Measurements from ENCODE around the gene TOM1L1.
"Not testable (repeated sequence)": the region's sequence is repeated elsewhere in the genome, so short reads cannot be mapped to it uniquely, and the experiment has no call there.

TOM1L1 gene, protein sequence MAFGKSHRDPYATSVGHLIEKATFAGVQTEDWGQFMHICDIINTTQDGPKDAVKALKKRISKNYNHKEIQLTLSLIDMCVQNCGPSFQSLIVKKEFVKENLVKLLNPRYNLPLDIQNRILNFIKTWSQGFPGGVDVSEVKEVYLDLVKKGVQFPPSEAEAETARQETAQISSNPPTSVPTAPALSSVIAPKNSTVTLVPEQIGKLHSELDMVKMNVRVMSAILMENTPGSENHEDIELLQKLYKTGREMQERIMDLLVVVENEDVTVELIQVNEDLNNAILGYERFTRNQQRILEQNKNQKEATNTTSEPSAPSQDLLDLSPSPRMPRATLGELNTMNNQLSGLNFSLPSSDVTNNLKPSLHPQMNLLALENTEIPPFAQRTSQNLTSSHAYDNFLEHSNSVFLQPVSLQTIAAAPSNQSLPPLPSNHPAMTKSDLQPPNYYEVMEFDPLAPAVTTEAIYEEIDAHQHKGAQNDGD

DNA sequence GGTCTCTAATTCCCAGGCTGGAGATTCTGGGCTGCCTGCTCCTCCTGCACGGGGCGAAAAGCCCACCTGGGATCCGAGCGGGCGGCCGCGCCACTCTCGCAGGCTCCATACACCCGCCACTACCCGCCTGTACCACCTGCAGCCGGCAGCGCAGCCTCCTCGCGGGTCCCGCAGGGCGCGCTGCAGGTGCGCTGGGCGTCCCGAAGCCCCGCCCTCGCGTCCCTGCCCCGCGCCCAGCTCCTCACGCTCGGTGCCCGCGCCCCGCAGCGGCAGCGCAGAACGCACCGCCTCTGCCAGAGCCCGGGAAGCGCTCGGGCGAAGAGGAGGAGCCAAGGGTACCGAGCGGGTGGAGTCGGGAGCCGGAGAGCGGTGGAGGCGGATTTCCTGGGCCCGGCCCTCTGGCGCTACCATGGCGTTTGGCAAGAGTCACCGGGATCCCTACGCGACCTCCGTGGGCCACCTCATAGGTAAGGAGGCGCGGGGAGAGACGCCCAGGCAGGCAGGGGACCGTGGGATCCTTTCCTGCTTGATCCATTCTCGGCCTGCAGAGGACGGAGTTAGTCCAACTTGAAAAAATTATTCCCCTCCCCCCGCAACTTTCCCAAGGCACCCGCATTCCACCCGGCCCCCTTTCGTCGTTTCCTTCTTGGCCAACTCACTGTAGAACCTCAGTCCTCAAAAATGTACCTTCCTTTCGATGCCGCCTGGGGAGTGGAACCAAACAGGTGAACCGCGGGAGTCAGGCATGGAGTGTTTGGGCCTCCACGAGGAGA, at the start of gene TOM1L1:
TSS of gene TOM1L1 (plus strand) at position 396 of the 773 bp plus-strand sequence. CDS start at position 410, 14 bp downstream.
- DNase-seq: peak; percentile 23

DNA sequence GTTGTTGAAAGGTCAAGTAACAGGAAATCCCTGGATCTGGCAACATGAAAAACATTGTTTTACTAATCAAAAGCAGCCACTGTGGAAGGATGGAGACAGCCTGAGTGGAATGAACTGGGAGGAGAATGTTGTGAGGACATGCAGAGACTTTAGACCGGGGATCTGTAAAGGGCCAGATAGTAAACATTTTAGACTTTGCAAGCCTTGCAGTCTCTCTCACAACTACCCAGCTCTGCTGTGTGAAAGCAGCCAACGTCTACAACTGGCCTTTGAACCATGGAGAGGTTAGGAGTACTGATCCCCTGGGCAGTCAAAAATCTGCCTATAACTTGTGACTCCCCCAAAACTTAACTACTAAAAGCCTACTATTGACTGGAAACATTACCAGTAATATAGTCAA, 41.5 kb upstream of the TOM1L1 start:
- DNase-seq: no peak

DNA sequence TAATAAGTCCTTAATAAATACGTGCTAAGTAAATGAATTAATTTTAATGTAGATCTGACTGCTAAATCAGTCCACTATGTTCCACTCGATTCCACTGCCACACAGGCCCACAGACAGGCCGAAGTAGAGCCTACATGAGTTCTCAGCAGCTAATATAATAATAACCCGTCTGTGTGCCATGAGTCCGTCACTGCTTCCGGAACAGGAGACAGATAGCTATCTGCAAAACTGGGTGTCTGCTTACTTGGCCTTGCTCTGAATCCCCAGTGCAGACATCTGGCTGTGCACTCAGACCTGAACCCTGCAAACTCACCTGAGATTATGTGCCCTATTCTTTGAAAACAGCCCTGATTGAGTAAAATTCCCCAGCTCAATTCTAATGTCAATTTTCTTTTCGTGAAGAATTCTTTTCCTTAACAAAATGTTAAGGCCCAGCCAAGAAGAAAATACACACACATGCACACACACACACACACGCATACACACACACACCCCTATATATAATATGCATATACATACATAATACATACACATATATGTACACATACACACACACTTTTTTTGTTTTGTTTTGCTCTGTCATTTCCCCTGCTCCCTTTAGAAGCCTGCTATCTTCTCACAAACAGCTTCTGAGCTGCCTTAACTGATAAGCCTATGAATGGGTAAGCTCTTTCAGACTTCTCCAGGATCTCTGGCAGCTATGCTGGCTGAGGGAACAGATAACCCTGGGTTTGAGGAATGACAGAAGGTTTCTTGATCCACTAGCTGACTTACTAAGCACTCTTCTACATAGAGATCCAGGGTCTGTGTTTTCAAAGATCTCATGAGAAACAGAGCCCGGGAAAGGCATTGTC, 39.8 kb upstream of the TOM1L1 start:
- DNase-seq: no peak

DNA sequence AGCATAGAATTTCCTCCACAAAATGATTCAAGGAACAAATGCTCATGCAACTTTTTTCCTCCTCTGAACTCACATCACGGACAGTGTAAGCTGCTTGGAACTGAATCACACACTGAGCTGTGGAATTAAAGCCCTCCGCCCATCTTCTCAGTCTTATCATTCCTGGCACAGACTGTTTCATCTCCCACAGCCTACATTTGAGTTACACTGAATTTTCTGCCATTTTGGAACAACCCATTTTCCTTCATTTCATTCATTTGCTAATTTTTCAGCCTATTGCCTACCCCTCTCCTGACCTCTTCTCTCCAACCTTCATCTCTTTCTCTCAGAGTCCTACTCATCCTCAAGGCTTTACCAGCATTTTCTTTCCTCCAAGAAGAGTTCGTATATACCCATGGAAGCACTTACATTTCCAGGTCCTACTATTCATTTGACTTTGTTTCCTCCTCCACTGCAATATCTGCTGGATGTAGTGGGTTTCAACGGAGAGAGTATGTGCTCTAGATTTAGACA, 39.1 kb upstream of the TOM1L1 start:
- no peak for DNase-seq

DNA sequence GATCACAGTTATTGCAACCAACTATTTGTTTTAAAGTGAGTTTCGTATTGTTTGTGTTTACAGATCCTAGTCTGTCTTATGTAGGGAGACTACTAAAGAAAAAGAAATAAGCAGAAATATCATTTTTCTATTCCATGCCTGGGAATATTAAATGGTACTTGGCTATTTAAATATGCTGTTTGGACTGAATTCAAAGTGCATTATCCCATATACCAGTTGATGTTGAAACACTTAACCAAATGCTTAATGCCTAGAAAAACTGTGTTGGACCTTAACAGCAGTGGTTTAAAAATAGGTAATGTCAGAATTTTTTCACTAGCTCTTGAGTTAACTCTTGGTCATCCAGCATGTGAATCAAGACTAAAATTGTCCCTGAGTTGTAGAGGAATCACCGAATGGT, 37.5 kb upstream of the TOM1L1 start:
- no peak for DNase-seq

DNA sequence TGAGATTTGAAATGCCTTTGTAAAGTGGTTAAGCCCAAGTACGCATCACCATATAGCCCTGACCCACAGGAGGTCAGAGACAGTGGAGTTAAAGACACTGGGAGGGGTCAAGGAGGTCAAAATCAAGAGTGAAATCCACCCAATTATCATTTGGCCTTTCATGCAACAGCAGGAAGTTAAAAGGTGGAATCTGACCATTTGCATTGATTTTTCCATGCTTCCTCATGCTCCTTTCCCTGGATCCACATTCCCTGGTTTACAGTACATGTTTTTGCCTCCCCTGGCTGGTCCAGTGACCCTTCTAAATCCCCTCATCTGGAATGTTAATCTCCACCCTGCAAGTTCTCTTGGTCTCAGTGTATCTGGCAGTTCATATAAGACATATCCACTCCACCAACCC, 36.6 kb upstream of the TOM1L1 start:
- DNase-seq: no peak

DNA sequence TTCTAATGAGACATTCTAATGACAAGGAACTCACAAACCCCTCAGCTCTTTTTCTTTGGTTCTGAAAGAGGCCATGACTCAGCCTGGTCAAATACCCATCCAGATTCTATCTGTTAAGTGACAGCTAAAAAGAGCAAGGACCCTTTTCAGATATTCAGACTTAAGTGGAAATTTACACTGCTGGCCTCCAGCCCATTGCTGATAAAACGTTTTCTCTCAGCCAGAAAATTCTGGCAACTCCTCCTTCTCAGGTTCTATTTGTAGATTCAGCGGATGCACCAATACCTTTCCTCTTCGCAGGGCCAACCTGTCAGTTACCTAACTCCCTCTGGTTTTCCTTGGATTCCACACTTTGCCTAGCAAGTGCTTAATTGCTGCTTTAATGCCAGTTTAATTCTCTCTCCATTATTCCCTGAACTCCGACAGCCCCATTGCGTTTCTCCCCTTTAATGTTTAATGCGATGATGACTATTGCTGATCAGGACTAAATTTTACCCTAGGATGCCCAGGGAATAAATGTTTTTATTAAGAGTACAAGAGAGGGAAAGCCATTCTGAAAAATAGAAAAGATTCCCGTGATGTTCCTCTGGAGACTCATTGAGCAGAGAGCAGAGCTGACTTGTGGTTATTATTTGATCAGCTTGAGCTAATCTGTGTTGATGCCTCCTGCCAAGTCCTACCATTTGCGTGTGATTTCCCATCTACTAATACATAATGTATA, 35.9 kb upstream of the TOM1L1 start:
- no peak for DNase-seq

DNA sequence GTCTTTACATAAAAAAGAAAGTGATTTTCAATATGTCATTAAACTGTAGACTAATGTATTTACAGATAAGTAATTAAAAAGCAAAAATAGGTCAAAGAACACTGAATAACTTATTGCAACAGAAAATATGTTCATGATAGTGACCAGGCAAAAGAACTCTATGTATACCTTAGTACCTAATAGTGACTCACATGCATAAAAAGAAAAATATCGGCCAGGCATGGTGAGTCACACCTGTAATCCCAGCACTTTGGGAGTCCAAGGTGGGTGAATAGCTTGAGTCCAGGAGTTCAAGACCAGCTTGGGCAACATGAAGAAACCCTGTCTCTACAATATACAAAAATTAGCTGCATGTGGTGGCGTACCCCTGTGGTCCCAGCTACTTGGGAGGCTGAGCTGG, 33.0 kb upstream of the TOM1L1 start:
- no peak for DNase-seq

DNA sequence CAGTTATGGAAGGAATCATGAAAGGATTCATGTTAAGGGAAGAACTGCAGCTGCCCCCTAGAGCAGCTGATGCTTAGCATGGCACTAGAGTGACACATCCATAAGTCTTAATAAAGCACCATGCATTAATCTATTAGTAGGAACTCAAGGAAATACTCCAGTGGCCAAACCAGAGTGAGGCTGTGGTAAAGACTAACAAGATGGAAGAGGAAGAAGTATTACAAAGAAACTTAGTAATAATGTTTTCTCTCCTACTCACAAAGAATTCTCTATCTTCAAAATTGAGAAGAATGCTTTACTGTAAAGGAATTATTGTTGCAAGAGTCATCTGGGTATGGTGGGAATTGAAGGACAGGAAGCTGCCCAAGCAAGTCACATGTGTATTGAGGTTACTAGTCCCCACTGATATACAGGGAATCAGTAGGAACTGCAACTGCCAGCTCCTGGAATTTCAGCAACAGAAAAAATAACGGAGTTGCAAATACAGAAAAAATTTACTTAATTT, 29.9 kb upstream of the TOM1L1 start:
- DNase-seq: no peak

DNA sequence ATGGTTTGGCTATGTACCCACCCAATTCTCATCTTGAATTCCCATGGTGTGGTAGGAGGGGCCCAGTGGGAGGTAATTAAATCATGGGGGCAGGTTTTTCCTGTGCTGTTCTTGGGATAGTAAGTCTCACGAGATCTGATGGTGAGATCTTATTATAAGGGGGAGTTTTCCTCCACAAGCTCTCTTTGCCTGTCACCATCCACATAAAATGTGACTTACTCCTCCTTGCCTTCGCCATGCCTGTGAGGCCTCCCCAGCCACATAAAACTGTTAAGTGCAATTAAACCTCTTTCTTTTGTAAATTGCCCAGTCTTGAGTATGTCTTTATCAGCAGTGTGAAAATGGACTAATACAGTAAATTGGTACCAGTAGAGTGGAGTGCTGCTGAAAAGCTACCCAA, 24.7 kb upstream of the TOM1L1 start:
- DNase-seq: not testable (repeated sequence)

DNA sequence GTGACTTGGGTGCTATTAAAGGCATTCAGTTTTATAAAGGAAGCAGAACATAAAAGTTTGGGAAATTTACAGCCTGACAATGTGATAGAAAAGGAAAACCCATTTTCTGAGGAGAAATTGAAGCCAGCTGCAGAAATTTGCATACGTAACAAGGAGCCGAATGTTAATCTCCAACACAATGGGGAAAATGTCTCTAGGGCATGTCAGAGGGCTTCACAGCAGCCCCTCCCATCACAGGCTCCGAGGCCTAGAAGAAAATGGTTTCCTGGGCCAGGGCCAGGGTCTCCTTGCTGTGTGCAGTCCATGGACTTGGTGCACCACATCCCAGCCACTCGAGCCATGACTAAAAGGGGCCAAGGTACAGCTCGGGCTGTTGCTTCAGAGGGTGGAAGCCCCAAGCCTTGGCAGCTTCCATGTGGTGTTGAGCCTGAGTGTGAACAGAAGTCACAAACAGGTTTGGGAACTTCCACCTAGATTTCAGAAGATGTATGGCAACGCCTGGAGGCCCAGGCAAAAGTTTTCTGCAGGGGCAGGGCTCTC, 23.9 kb upstream of the TOM1L1 start:
- DNase-seq: no peak

DNA sequence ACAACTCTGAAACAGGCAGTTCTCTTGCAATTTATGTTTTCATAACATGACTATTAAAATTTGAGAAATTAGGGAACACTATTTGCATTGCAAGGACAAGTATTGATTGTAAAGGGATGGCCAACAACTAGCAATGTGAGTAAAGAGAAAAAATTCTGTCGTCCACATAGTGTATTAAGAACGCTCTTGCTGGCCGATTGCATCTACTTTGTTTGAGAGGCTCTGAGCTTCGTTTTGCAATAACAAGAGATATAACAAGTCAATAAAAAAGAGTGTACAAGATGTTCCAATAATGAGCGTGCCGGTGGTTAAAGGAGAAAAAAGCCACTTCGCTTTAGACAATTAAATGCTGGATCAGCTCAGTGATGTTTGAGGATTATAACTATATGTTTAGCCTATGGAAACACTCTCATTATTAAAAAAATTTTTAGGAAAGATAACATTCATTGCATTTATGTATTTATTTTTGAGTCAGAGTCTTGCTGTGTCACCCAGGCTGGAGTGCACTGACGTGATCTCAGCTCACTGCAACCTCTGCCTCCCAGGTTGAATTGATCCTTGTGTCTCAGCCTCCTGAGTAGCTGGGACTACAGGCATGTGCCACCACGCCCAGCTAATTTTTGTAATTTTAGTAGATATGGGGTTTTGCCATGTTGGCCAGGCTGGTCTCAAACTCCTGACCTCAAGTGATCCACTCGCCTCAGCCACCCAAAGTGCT, 19.2 kb upstream of the TOM1L1 start:
- DNase-seq: no peak

DNA sequence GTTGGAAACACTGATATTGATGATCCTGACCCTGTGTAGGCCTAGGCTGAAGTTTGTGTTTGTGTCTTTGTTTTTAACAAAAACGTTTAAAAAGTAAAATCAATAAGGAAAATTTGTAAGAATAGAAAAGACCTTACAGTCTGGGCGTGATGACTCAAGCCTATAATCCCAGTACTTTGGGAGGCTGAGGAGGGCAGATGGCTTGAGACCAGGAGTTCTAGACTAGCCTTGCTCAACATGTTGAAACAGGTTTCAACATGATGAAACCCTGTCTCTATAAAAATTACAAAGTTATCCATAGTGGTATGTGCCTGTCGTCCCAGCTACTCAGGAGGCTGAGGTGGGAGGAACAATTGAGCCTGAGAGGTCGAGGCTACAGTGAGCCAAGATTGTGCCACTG, 18.3 kb upstream of the TOM1L1 start:
- DNase-seq: no peak

DNA sequence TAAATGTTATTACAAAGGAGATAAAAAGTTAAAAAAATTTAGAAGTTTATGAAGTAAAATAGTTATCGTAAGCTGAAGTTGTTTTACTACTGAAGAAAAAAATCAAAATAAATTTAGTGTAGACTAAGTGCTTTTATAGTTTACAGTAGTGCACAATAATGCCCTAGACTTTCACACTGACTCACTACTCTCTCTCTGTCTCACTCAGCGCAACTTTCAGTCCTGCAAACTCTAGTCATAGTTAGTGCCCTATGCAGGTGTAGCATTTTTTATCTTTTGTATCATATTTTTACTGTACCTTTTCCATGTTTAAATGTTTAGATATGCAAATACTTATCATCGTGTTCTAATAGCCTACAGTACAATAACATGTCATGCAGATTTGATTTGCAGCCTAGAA, 17.7 kb upstream of the TOM1L1 start:
- DNase-seq: no peak

DNA sequence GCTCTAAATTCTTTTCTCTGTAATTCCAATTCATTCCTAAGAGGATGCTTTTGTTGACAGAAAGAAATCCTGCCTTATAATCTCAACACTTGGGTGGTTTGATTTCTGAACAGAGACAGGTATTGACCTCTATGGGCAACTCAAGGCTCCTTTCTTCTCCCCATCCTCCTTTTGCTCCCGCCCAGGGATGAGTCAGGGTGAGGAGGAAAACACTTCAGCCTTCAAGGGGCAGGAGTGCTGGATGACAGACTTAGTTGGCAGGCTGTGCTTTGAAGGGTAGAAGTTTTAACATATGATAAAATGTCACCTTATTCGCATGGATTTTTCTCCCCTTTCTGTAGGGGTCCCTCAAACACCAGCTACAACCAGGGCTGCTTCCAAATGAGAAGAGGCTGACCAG, 16.7 kb upstream of the TOM1L1 start:
- no peak for DNase-seq

DNA sequence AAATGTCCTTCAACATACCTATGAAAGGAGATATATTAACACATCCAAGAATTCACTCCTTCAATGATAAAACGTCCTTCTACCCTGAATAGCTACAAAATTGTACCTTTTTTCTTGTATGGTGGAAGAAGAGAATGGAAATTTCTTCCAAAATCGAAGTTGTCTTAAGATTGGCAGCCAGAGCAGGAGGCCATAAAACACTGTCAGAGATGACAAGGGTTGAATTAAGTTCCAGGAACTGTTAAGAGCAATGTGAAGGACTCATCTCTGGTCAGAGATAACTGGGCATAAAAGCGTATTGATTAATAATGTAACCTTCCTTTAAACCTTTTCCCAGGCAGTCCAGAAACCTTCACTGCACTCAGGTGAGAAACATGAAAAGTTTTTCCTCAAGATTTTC, 12.9 kb upstream of the TOM1L1 start:
- DNase-seq: no peak

DNA sequence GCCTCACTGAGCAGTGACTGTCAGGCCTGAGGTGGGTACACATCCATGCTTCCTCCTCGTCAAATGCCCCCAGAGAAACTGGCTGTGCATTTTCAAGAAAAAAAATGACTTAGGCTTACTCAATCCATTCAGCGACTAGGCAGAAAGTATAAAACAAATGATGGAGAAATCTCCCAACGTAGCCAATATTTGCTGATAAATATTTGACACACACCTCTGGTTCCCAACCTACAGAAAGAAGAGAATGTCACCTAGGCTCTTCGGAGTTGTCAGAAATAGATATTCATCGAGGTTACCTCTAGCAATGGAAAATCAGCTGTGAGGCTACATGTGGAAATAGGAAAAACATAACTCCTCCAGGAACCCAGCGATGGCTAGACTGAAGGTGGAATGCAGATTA, 12.4 kb upstream of the TOM1L1 start:
- no peak for DNase-seq

DNA sequence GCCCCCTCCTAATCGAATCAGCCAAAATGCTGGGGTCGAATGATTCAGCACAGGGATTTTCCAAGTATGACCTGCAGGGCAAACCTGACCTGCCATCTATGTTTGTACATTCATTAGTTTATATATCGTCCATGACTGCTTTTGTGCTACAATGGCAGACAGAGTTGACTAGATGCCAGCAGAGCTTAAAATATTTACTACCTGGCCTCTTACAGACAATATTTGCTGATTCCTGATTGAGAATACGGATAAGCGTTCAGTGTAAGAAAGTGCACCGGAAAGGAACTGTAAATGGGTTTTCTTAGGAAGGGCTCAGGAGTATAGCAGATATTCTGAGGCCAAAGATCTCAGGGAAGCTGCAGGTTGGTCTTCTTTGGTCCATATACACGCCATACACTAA, 11.7 kb upstream of the TOM1L1 start:
- DNase-seq: no peak

DNA sequence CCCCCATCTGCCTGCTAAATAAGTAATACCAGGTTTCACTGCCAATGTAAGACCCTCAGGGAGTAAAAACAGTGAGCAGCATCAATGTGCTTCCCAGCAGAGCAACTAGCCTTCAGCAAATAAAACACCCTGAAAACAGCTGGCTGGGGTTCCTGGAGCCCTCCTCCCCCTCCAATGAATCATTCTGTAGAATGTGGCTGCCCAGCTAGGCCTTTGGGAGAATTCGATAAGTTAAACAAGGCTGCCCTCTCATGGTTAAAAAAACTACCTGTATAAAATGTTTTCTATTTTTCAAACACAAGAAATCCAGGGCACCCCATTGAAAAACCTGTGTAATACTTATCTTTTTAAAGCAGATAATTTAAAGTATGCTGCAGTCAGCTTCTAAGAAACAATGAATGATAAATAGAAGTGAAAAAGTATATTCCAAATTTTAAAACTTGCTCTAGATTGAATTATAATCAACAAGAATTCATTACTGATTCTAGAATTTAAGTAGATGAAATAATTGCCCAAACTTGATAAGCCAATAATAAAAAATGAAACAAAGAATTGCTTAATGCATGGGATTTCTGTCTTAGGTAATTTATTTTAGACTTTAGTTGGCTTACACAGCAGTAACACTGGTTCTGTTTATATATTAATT, 9.4 kb upstream of the TOM1L1 start:
- DNase-seq: no peak

DNA sequence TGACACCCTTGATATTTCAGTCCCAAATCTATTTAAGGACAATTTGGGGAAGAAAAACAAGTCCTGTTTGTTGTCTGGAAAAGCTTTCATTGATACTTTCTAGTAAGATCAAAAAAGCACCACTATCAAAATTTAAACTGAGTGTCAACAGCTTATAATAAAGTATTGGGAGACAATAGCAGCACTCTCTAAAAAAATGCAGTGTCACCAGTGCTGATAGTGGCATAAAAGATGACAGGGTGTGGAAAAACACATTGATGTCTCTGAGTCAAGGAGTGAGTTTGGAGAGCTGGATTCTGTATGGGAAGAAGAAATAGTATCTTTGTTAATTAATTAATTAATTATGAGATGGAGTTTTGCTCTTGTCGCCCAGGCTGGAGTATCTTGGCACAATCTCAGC, 8.3 kb upstream of the TOM1L1 start:
- DNase-seq: no peak

DNA sequence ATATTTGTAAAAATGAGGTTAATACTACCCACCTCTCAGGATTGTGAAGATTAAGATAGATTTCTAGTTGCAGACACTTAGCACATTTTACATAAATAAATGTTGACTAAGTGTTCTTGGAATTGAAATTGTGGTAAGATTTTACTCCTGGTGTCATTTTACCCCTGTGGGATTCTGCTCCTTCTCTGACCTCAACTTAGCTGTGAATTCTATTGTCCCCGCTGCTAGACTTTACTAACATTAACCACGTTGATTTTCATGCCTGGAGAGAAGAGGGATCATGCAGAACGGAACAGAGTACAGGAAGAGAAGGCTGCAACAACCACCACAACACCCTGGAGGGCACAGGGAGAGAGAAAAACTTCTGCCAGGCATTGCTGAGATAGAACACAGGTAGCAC, 2.1 kb upstream of the TOM1L1 start:
- DNase-seq: no peak
